Cardiac fibroblast (primary cell): ENCODE data around the gene EZH1.
"Not testable (repeated sequence)": the region's sequence is repeated elsewhere in the genome, so short reads cannot be mapped to it uniquely, and the experiment has no call there.

ENCODE experiments used
- DNase-seq, 2 donors: peaks; one replicate each; pipeline versions ENCODE4 v3.0.0 to v3.0.0-alpha.2; 2010; ENCODE audit warnings: low read depth in 2 of 2
- H3K4me3 ChIP-seq, 2 donors: replicated peaks in 1 of 2; 1 replicate in 1 of 2; 2 replicates in 1 of 2; pipeline ENCODE4 v1.5.1; 2011; ENCODE audit warnings: low read depth in 2 of 2, low read length in 2 of 2, mild to moderate bottlenecking in 2 of 2, moderate library complexity in 1 of 2
- TF ChIP-seq, protein P1 (sequence below): IDR thresholded peaks from one replicate; pipeline ENCODE4 v1.5.1; 2011; ENCODE audit warnings: low read depth, mild to moderate bottlenecking, low read length, inconsistent platforms

The EZH1 gene

DNA sequence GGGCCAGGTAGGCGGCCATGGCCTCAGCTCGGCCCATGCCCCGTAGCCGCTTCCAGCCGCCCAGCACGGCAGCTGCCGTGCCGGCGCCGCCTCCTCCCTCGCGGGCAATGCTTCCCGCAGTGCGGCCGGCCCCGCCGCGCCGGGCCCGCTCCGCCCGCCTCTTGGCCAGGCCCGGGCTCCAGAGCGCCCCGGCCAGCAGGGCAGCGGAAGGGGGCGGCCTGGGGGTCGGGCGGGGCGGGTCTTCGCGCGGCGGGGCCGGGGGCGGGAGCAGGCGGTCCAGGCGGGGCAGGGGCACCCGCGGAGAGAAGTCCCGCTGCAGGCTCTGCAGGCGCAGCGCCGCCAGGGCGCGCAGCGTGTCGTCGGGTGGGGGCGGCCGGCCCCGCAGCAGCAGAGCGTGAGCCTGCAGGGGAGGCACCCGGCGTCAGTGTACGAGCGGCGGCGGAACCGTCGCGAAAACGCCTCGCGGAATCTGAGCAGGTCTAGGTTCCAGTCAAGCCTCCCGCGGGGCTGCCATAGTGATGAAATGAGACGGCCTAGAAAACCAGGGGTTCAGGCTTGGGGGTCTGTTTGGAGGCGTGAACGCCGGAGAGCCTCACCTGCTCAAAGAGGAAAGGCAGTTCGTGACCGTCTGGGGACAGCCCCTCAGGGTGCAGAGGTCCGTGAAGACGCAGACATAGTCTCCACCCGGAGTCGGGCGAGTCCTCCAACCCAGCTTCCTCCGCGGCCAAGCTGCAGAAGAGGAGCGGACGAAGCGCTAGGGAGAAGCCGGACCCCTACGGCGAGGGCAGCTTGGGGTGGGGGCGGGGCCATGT is 74.7 kb downstream of the EZH1 start:
- TF ChIP-seq, protein P1, sequence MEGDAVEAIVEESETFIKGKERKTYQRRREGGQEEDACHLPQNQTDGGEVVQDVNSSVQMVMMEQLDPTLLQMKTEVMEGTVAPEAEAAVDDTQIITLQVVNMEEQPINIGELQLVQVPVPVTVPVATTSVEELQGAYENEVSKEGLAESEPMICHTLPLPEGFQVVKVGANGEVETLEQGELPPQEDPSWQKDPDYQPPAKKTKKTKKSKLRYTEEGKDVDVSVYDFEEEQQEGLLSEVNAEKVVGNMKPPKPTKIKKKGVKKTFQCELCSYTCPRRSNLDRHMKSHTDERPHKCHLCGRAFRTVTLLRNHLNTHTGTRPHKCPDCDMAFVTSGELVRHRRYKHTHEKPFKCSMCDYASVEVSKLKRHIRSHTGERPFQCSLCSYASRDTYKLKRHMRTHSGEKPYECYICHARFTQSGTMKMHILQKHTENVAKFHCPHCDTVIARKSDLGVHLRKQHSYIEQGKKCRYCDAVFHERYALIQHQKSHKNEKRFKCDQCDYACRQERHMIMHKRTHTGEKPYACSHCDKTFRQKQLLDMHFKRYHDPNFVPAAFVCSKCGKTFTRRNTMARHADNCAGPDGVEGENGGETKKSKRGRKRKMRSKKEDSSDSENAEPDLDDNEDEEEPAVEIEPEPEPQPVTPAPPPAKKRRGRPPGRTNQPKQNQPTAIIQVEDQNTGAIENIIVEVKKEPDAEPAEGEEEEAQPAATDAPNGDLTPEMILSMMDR, result no peak
- no peak for DNase-seq
- no peak overlapping the region for H3K4me3 ChIP-seq

DNA sequence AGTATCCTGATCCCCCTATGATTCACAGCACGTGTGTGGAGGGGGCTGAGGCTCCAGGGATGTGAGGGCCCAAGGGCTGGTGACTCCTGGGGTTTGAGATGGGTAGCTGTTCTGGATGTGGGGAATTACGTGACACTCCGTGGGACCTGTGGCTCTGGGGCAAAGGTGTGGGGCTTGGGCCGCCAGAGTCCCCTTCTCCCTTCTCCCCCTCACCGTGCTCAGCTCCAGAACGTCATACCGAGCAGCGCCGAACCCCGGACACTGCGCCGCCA is 75.2 kb downstream of the EZH1 start:
- DNase-seq, result no peak
- H3K4me3 ChIP-seq, result no peak overlapping the region
- TF ChIP-seq, protein P1, result no peak

DNA sequence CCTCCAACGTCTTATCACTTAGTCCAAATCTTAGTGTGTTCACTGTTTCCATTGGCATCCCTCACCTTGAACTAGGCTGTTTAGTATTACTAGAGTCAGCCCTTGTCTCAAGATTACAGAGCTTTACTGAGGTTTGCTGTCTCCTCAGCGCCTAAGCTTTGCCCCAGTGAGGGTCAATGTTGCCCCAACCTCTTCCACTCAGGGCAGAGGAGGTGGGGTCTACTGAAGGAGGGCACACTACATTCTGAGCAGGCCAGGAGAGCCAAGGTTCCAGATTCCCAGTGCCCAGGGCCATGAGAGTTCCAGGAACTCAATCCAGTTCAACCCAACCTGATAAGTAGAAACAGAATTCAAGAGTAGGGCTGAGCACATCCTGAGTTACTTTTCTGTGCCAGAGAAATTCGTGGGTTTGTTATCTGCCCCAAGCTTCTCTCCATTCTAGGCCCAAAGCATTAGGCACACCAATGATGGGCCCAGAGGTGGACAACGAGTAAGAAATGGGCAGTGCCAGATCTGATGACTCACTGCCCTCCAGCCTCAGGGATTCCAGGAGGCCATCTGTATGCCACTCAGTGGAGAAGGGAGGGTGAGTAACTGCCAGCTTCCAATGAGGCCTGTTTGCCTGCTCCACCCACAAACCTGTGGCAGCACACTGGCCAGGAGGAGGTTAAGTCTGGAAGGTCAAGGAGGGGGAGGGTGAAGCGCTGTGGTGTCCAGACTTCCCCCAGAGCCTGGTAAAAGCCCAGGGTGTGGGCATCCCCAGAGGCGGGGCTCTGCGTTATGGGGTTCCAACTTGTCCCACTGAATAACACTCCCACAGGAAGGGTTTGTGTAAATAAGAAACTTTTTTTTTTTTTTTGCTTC is 77.5 kb downstream of the EZH1 start:
- DNase-seq, result peak; percentile 78 to 85
- no peak overlapping the region for H3K4me3 ChIP-seq
- TF ChIP-seq, protein P1, result no peak

DNA sequence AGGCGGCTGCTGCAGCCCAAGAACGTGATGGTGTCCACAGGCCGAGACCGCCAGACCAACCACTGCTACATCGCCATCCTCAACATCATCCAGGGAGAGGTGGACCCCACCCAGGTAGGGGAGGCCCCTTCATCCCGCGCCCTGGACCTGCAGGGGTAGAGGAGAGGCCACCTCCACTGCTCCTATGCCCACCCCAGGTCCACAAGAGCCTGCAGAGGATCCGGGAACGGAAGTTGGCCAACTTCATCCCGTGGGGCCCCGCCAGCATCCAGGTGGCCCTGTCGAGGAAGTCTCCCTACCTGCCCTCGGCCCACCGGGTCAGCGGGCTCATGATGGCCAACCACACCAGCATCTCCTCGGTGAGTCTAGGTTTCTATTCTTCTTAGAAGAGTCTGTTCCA is 78.7 kb downstream of the EZH1 start:
- not testable (repeated sequence) for H3K4me3 ChIP-seq, DNase-seq

DNA sequence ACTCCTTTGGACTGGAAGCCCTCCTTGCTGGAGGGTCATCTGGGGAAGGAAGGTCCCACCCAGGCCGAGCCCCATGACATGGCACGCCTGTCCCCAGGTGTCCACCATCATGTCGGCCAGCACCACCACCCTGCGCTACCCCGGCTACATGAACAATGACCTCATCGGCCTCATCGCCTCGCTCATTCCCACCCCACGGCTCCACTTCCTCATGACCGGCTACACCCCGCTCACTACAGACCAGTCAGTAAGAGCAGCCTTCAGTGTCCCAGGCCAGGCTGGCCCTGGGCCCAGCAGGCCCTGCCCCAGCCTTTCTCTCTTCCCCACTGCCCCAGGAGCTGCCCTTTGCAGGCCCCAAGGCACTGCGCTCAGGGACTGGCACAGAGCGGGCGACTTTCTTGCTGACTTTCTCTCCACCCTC is 79.2 kb downstream of the EZH1 start:
- DNase-seq, result no peak
- TF ChIP-seq, protein P1, result no peak
- no peak overlapping the region for H3K4me3 ChIP-seq

DNA sequence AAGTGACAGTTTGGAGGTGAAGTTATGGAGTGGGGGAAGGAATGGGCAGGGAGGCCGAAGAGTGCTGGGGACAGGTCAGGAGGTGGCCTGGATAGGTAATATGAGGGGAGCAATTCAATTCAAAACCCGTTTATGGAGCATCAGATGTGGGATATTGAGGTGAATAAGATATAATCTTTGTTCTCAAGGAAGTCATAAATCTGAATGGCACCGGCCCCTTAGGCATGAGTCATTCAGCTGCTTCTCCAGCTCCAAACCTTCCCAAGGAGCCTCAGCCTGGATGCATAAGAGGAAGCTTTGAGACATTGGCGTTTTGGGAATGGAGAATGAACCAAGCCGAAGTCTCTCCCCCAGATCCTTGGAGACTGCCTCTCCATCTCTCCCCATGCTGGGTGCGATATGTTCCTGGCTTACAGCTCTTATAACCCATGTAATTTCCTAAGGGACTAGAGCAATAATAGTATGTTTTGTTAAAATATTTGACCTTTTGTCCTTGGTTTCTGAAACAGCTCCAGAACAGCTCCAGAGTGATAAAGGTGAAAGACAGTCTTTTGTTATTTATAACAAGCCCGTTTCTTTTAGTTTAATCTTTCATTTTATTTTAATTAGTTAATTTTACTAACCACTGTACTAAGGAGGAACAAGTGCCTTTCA is 84.0 kb downstream of the EZH1 start:
- DNase-seq, result peak; percentile 56 to 74
- H3K4me3 ChIP-seq, result no peak overlapping the region
- TF ChIP-seq, protein P1, result no peak

DNA sequence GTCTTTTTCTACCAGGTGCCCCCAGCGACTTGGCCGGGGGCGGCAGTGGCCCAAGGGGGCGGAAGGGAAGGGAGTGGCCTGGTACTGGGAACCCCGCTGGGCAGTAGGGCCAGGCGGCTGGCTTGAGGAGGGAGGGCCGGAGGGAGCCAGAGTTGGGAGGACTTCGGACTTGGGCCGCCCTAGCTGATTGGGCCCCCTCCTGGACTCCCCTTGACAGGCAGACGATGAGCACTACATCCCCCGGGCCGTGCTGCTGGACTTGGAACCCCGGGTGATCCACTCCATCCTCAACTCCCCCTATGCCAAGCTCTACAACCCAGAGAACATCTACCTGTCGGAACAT is 84.9 kb downstream of the EZH1 start:
- DNase-seq, result not testable (repeated sequence)
- peak overlapping the region; percentile 69 to 70 for H3K4me3 ChIP-seq
